Natural killer cell treated with Interleukin-12 subunit alpha and Interleukin-12 subunit beta and Interleukin-15 and Interleukin-18, amount 100 ng/mL, for 72 hours (primary cell): ENCODE results near the gene SATB1. TPM values are rescaled to one million over a fixed set of nuclear protein-coding genes. Genes with fewer than 3 reads are reported as not detected.

Experiments used
- ATAC-seq, 2 donors: fragments of 150-1000 bp; cut with Tn5 transposase in 1 of 2; sonication (Bioruptor Pico), chemical (Tn5 transposase) in 1 of 2; 2 replicates each; pipeline ENCODE4 v1.10.0; 2021
- DNase-seq: peaks from one replicate; pipeline ENCODE4 v3.0.0; 2022; ENCODE audit warnings: low spot score
- H3K27ac Mint-ChIP-seq, 2 donors: 1 replicate in 1 of 2; 2 replicates in 1 of 2; pipeline ENCODE4 v1.8.0; 2022; ENCODE audit warnings: mixed read lengths in 2 of 2, mild to moderate bottlenecking in 1 of 2, moderate library complexity in 1 of 2
- H3K27me3 Mint-ChIP-seq, 2 donors: 1 replicate in 1 of 2; 2 replicates in 1 of 2; pipeline ENCODE4 v1.8.0; 2022; ENCODE audit warnings: mixed read lengths in 2 of 2
- H3K36me3 Mint-ChIP-seq: one replicate; pipeline ENCODE4 v1.8.0; 2022; ENCODE audit warnings: mixed read lengths
- H3K4me1 Mint-ChIP-seq, 2 donors: 1 replicate in 1 of 2; 2 replicates in 1 of 2; pipeline ENCODE4 v1.8.0; 2022; ENCODE audit warnings: low read depth in 2 of 2, mixed read lengths in 2 of 2, mild to moderate bottlenecking in 1 of 2
- H3K4me3 Mint-ChIP-seq: one replicate; pipeline ENCODE4 v1.8.0; 2022; ENCODE audit warnings: mixed read lengths
- H3K9me3 Mint-ChIP-seq: 2 replicates; pipeline ENCODE4 v1.8.0; 2022; ENCODE audit warnings: mixed read lengths
- total RNA-seq, 2 donors: library from RNA; stranded (reverse); gene quantifications; one replicate each; pipeline ENCODE4 v1.2.3, GENCODE V29; 2022

The SATB1 gene
- total RNA-seq, 2 donors from 2014 or later: 401 to 512 TPM

GRCh38 chr3:18297126-18297525, 128.0 kb downstream of the SATB1 start:
- peaks cover 12% of the 10 kb centered on the region for H3K9me3 Mint-ChIP-seq
- no peaks in the 10 kb centered on the region for H3K4me1 Mint-ChIP-seq
- no peak overlapping the region for H3K4me3 Mint-ChIP-seq
- peaks cover 18% of the 10 kb centered on the region for H3K36me3 Mint-ChIP-seq
- no peak overlapping the region for H3K27ac Mint-ChIP-seq
- DNase-seq: no peak
- peaks cover 0 to 23% of the 10 kb centered on the region in 2 donors for H3K27me3 Mint-ChIP-seq
- no peak for ATAC-seq
